ENCODE data around the gene NXN. TPM values are rescaled to one million over a fixed set of nuclear protein-coding genes. Genes with fewer than 3 reads are reported as not detected.

Gene NXN
- total RNA-seq, 2 donors from 2014 or later: 24.4 TPM

- intact Hi-C loops (cut with DNase I): no loop called here
- DNase-seq (no peak), ATAC-seq (no peak)
- Histone ChIP-seq H3K27ac (no peak overlapping the region), H3K4me3 (no peak overlapping the region), H3K9me3 (no peaks in the 10 kb centered on the region), H3K27me3 (no peaks in the 10 kb centered on the region), H3K36me3 (replicated peaks in 1 of 2; ENCODE audit: insufficient read depth in 1 of 2, low read depth in 2 of 2) (peaks cover 0 to 6% of the 10 kb centered on the region in 2 donors), H3K4me1 (no peaks in the 10 kb centered on the region)
- 90 to 92% methylated on average over 15 to 16 of the region's 16 CpGs for WGBS, 2 donors
- TF ChIP-seq POLR2A (IDR thresholded peaks at IDR 0.05) (no peak), CTCF (IDR thresholded peaks at IDR 0.05) (no peak)
Observed at GRCh38 chr17:824378-824777, 155.2 kb downstream of the NXN start.

- no peak overlapping the region for H3K27ac ChIP-seq
- ATAC-seq (no peak), DNase-seq (no peak)
- intact Hi-C loops (cut with DNase I): no loop called here
- H3K36me3 ChIP-seq (replicated peaks in 1 of 2; ENCODE audit: insufficient read depth in 1 of 2, low read depth in 2 of 2): peaks cover 3 to 6% of the 10 kb centered on the region in 2 donors
- TF ChIP-seq POLR2A (IDR thresholded peaks at IDR 0.05) (no peak), CTCF (IDR thresholded peaks at IDR 0.05) (no peak)
- H3K27me3 ChIP-seq: no peaks in the 10 kb centered on the region
- no peaks in the 10 kb centered on the region for H3K4me1 ChIP-seq
- no peak overlapping the region for H3K4me3 ChIP-seq
- 85 to 93% methylated on average over 6 to 9 of the region's 9 CpGs for WGBS, 2 donors
- no peaks in the 10 kb centered on the region for H3K9me3 ChIP-seq
Observed at GRCh38 chr17:823501-823902, 156.1 kb downstream of the NXN start.

GRCh38 chr17:819251-819650 lies 160.3 kb downstream of the NXN start:
- peaks cover 3 to 6% of the 10 kb centered on the region in 2 donors for H3K36me3 ChIP-seq (replicated peaks in 1 of 2; ENCODE audit: insufficient read depth in 1 of 2, low read depth in 2 of 2)

DNA sequence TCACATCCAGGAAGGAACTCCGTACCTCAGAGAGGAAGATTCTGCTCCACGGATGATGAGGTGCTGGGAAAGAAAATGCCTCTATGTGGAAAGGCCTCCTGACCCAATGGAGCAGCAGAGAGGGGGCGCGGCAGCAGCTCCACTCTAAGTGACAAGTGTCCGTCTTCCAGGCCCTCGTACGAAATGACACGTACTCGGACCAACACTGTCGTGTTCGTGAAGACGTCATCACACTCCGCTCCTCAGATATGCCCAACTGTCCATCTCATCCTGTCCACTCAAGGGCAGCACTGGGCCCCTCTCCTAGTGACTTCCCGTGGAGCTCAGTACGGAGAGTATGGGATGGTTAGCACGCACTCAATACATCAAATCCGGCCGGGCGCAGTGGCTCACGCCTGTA lies 165.2 kb downstream of the NXN start:
- Histone ChIP-seq H3K27me3 (no peaks in the 10 kb centered on the region), H3K4me3 (no peak overlapping the region), H3K36me3 (replicated peaks in 1 of 2; ENCODE audit: insufficient read depth in 1 of 2, low read depth in 2 of 2) (peaks cover 0 to 3% of the 10 kb centered on the region in 2 donors), H3K4me1 (no peaks in the 10 kb centered on the region), H3K9me3 (no peaks in the 10 kb centered on the region), H3K27ac (no peak overlapping the region)
- no peak for ATAC-seq
- 93% methylated on average over 19 of the region's 20 CpGs for WGBS, 2 donors
- intact Hi-C loops (cut with DNase I): no loop called here
- DNase-seq: no peak
- no peak for TF ChIP-seq POLR2A (IDR thresholded peaks at IDR 0.05)
- TF ChIP-seq CTCF (IDR thresholded peaks at IDR 0.05): no peak

More at GRCh38 chr17:819251-819650, 160.3 kb downstream of the NXN start:
- Histone ChIP-seq H3K27ac (no peak overlapping the region), H3K4me3 (no peak overlapping the region), H3K4me1 (no peaks in the 10 kb centered on the region), H3K9me3 (no peaks in the 10 kb centered on the region), H3K27me3 (no peaks in the 10 kb centered on the region)
- ATAC-seq (no peak), DNase-seq (no peak)
- 89 to 93% methylated on average over 15 to 19 of the region's 19 CpGs for WGBS, 2 donors
- TF ChIP-seq POLR2A (IDR thresholded peaks at IDR 0.05) (no peak), CTCF (IDR thresholded peaks at IDR 0.05) (no peak)
- intact Hi-C loops (cut with DNase I): no loop called here

DNA sequence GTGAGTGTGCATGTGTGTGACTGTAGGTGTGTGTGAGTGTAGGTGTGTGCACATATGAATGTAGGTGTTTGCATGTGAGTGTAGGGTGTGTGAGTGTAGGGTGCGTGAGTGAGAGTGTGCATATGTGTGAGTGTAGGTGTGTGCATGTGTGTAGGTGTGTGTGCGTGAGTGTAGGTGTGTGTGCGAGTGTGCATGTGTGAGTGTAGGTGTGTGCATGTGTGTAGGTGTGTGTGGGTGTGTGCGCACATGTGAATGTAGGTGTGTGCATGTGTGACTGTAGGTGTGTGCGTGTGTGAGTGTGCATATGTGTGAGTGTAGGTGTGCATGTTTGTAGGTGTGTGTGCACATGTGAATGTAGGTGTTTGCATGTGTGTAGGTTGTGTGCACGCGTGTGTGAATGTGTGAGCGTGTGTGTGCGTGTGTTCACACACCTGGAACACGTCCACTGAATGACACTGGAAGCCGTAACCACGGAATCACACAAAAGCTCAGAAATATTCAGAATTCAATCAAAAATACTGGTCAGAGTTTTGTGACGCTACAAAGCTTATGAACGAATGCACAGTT lies 166.9 kb downstream of the NXN start:
- no peak for DNase-seq
- H3K27ac ChIP-seq: no peak overlapping the region
- H3K9me3 ChIP-seq: no peaks in the 10 kb centered on the region
- no peaks in the 10 kb centered on the region for H3K4me1 ChIP-seq
- no peak overlapping the region for H3K4me3 ChIP-seq
- H3K36me3 ChIP-seq (replicated peaks in 1 of 2; ENCODE audit: insufficient read depth in 1 of 2, low read depth in 2 of 2): no peaks in the 10 kb centered on the region
- intact Hi-C loops (cut with DNase I): no loop called here
- H3K27me3 ChIP-seq: no peaks in the 10 kb centered on the region
- ATAC-seq: no peak
- no peak for TF ChIP-seq POLR2A (IDR thresholded peaks at IDR 0.05)
- no peak for TF ChIP-seq CTCF (IDR thresholded peaks at IDR 0.05)
- WGBS, 2 donors: 91 to 96% methylated on average over 14 of the region's 14 CpGs
